ENCODE data around the gene MICALL1. TPM values are rescaled to one million over a fixed set of nuclear protein-coding genes. Genes with fewer than 3 reads are reported as not detected.
"Not testable (repeated sequence)": the region's sequence is repeated elsewhere in the genome, so short reads cannot be mapped to it uniquely, and the experiment has no call there.

The MICALL1 gene
- total RNA-seq, 1 donor from 2014 or later, result 36.4 TPM

DNA sequence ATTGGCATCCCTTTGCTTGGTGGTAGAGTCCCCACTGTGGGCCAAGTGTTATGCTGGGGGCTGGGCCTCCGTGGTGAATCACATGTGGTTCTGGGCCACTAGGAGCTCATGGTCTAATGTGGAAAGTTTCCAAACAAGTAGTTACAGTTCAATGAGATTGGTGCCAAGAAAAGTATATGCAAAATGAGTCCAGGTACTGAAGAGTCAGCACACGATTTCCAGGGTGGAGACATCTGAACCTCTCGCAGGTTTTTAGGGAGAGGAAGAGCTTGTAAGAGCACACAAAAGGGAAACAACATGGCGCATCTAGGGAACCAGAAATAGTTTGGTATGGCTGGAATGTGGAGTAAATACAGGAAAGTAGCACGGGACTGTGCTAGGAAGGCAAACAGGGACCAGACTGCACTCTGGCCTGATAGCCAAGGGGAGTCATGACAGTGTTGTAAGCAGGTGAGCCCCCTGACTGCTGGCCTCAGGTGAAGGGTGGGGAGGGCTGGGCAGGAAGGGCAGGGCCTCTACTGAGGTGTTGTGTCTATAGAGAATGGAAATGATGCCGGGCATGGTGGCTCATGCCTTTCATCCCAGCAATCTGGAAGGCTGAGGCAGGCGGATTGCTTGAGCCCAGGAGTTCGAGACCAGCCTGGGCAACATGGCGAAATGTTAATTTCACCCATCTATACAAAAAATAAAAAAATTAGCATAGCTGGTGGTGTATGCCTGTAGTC lies 60.0 kb downstream of the MICALL1 start:
- peak; percentile 15 for DNase-seq

DNA sequence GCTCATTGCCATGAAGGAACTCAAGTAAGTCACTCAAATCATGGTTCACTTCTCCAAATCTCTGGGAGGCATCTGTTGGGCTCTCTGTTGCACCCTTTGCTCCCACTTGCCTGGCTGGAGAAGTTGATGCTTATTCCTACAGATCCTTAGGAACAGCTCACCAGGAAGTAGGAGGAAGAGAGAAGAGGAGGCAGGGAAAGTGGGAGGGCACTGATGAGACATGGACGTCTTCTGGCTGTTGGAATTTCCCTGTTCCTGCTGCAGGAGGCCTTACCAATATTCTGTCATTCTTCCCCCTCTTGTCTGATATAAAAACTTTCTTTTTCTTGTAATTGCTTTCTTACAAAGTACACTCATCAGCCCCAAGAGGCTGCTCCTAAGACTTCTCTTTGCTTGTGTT lies 61.0 kb downstream of the MICALL1 start:
- DNase-seq, result no peak

DNA sequence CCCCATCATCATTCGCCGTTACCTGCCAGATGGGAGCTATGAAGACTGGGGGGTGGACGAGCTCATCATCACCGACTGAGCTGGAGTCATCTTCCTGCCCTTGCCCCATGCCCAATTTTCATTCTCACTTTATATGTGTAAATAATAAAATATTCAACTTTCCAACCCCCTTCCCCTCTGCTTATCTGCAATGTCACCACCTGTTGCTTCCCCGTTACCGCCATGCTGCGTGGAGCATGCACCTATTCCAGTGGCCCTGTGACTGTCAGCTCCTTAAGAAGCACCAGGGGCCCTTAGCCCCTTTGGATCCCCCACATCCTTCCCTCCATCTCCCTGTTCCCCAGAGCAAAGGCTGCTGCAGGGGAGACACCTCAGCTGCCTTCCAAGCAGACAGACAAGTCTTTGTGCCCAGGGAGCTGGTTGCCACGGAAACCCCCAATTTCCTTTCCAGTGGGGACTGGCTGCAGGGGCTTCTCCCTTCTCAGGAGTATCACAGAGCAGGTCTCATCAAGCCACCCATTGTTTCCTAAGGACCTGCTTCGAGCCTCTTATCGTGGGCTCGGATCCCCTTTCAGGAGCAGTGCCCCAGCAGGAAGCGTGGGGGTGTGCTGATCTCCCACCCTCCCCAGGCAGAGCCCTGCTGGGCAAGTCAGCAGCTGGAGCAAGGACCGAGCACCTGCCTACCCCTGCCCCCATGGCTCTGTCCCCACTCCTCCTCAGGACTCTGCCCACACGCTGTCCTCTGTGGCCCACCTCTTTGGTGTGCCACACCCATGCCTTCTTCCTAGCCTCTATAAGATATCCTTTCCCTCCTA lies 61.7 kb downstream of the MICALL1 start:
- DNase-seq, result no peak

DNA sequence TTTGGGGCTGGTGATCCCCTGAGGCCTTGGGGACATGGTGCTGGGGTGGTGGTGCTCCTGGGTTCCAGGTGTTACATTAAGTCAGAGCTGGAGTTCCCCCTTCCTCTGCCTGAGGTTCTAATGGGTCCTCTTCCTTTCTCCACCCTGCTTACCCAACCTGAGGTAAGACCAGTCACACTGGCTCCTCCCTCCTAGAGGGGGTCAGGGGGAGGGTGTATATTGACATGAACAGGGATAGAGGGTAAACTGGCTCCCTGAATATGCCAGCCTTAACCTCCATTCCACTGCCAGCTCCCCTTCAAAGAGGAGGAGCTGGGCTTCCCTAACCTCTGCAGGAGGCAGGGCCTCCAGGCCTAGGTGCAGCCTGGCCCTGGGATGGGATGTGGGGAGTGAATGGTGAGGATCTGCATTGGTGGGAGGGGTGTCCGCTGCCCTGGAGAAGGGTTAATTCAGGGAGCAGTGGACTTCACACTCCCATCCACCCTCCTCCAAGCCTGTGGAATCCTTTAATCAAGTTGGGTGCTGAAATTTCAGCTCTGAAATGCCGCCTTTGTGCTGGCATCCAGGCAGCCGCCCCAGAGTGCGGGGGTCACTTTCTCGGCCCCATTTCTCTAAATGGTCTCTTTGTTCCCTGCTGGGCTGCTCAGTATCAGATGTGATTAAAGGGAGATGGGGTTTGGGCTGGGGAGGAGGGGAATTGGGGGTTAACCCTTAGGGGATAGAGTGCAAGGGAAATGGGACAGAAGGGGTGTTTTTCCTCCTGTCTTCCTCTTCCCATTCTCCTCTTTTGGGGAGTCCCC lies 62.6 kb downstream of the MICALL1 start:
- no peak for DNase-seq

DNA sequence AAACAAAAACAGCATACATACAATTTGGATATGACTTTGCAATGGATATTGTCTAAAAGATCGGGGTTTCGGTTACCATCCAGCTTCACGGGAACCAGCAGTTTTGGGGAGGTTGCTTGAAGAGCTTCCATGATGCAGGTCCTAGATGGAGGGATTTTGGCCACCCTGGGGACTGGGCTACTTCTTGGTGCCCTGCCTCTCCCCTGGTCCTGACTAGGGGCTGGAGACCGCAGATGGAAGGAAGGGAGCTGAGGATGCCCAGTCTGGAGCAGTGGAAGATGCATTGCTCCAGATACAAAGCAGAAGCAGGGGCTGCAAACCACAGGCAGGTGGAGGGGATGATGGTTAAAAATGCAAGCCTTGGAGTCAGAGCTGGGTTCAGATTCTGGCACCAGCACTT lies 64.8 kb downstream of the MICALL1 start:
- no peak for DNase-seq

DNA sequence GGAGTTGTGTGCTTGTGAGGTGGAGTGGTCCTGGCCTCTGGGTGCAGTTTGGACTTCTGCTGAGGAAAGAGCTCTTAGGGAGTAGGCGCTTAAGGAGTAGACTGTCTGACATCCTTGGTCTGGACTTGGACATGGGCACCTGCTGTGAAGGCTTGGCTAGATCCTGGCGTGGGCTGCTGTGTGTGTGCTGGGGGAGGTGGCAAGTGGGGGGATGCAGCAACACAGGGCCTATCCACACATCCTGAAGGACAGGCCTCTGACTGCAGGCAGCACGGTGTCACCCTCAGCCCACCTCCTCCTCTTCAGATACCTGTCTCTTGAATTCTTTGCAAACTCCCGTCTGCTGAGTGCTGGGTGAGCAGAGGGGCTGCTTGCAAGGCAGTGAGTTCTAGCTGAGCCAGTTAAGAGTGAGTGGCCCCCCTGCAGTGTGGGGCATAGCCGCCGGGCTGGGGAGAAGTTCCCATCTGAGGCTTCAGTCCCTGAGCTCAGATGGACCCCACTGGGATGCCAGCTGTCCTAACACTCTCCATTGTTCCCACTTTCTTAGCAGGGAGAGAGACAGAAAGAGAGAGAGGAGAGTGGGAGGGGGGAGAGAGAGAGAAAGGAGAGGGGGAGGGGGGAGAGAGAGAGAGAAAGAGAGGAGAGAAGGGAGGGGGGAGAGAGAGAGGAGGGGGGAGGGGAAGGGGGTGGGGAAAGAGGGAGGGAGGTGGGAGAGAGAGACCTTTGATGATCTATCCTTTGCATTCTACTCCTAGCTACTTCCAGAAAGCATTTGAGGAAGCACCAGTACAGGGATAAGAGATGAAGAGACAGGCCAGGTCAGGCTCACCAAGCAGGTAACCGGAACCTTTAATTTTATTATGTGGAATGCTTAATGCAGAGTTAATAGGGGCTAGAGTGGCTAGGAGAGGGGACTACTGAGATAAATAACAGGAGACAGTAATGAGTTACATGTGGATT lies 65.7 kb downstream of the MICALL1 start:
- no peak for DNase-seq

DNA sequence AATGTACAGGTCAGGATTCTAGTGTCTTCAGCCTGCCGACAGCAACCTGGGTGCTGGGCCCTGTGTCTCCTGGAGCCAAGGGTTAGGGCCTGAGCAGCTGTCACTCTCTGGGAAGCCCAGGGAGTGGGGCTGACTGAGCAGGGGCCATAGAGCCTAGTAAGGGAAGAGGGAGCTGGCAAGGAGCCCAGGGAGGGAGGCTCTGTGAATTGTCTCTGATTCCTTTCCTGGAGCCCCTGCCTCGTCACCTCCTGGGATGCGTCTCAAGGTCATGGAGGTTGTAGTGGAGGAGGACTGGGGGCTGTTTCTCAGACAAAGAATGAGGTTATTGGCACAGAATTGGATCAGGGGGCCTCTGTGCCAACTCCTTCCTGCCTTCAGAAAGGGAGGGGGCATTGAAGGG lies 66.4 kb downstream of the MICALL1 start:
- DNase-seq, result peak; percentile 59

DNA sequence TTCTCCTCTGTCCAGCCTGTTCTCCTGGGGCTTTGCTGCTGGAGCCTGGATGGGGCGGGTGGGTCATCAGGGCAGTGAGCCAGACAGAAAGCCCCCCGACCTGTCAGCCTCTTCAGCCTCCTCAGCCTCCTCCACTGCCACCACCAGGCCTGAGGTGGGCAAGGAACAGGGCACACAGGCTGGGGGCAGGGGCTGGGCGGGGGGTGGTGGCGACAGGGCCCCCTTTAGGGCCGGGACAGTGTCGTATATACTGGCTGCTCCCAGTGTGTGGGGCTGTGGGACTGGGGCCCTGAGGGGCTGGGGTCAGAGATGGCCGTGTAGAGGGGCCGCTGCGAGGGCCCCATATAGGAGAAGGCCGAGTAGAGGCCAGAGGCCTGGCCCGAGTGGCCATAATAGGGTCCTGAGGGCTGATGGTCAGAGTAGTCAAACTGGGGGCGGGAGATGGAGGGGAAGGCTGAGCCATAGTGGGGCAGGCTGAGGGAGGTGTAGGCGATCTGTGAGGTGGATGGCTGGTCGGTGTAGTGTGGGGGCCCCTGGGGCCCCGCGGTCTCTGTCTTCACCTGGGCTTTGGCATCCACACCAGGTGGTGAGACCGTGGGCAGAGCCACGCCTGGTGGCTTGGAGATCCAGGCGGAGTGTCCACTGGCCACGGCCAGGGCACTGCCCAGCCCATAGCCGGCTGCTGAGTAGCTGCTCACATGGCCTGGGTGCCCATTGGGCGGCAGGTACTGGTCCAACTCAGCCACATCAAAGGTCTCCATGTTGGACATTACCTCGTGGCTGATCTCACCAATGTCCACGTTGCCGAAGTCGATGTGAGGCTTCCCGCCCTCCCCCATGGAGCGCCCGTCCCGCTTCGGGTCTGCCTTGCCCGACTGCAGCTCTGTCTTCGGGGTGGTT lies 67.4 kb downstream of the MICALL1 start:
- DNase-seq, result no peak

DNA sequence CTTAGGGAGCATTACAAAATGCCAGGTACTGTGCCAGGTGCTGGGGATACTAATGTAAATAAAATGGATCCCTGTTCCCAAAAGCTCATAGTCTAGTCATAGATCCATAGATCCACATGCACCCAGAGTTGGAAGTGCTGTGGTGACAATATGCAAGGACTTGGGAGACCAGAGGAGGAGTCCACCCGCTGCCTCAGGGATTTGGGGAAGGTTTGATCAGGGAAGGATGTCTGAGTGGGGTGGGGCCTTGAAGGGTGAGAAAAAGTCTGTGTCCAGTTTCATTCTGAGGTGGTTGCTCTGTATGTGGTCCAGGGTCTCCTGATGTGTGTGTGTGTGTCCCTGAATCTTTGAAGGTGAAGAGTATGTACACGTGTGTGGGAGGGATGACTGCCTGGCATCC lies 69.1 kb downstream of the MICALL1 start:
- DNase-seq, result no peak

DNA sequence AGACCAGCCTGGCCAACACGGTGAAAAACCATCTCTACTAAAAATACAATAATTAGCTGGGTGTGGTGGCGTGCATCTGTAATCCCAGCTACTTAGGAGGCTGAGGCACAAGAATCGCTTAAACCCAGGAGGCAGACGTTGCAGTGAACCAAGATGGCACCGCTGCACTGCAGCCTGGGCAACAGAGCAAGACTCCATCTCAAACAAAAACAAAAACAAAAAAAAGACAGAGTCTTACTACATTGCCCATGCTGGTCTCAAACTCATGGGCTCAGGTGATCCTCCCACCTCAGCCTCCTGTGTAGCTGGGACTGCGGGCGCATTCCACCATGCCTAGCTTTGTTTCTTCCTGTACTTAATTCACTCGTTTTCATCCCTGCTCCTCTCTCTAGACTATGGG lies 69.9 kb downstream of the MICALL1 start:
- not testable (repeated sequence) for DNase-seq

DNA sequence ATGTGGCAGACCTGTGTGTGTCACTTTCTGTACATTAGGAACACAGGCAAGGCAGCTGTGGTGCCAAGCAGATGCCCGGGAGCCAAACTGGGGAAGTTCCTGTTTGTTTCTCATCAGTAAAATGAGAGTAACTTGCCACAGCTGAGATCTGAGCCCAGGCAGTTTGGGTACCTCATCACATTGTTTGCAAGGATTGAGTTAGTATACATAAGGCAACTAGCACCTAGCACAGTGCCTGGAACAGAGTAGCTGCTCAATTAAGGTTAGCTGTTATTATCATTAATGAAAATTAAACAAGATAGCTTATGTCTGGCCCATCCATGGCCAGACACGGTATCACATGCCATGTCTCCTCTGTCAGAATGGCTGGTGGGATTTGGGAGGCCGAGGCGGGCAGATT lies 70.5 kb downstream of the MICALL1 start:
- DNase-seq, result no peak

DNA sequence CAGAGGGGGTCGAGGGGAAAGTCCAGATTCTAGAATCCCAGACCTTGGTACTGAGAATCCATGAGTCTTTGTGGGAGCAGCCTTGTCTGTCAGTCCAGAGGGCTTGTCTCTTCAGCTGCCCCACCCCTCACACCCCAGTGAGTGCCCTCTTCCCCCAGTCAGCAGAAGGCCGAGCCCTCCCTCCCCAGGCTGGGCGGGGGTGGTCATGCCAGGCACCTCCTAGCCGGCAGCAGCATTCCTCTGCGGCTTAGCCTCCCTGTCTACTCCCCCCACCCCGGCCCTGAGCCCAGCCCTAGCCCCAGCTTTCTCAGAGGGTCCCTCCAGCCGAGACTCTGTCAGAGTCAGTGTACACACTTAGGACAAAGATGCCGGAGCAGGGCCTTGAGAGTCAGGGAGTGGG lies 73.7 kb downstream of the MICALL1 start:
- DNase-seq, result no peak

DNA sequence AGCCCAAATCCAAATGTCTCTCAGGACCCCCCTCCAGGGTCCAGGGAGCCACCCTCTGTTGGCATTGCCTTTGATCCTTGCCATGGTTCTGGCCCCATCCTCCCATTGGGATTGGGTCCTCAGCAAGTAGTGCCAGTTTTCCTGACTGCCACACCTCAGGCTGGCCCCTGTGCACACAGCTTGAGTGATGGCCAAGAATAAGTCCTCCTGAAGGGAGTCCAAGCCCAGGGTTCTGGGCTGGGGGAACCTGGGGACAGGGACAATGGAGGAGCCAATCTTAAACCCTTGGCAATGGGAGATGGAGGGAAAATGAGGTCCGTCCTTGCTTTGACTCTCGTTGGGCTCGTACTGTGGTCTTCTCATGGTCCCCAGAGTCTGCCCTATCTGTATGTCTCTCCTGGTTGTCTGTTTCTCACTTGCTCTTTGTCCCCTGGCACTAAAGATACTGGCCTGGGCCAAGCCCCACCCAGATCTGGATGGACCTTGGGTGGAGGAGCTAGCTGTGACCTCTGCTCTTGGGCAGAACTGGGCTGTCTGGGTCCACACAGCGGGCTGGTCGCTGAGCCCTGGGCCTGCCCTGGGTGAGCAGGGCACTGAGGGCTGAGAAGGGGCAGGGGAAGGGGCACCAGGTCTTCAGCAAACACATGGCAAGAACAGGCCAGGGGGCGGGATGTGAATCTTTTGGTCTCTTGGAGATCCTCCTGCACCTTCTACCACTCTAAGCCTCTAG lies 75.3 kb downstream of the MICALL1 start:
- DNase-seq, result no peak

DNA sequence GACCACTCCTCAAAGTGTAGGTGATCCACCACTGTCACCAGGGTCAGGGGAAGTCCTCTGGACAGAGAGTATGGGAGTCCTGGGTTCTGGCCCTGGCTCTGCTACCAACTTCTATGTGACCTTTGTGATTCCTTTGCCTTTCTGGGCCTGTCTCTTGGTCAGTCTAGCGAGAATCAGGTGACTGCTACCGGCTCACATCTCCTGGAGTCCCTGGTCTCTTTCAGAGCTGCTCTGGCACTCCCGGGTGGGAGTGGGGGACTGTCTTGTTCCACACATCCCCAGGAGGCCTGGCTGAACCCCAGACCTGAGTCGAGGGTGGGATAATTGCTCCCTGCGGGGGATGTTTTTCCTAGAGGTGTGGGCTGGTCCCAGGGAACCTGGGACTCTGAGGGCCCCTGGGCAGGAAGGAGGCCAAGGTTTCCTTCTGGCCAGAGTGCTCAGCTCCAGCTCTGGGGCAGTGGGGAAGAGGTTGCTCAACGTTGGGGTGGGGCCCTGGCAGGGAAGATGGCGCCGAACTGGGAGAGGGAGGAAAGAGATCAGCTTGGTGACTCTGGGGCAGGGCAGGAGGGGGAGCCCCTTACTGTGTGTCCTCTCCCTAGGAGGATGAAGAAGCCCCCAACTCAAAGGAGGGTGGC lies 76.2 kb downstream of the MICALL1 start:
- no peak for DNase-seq

DNA sequence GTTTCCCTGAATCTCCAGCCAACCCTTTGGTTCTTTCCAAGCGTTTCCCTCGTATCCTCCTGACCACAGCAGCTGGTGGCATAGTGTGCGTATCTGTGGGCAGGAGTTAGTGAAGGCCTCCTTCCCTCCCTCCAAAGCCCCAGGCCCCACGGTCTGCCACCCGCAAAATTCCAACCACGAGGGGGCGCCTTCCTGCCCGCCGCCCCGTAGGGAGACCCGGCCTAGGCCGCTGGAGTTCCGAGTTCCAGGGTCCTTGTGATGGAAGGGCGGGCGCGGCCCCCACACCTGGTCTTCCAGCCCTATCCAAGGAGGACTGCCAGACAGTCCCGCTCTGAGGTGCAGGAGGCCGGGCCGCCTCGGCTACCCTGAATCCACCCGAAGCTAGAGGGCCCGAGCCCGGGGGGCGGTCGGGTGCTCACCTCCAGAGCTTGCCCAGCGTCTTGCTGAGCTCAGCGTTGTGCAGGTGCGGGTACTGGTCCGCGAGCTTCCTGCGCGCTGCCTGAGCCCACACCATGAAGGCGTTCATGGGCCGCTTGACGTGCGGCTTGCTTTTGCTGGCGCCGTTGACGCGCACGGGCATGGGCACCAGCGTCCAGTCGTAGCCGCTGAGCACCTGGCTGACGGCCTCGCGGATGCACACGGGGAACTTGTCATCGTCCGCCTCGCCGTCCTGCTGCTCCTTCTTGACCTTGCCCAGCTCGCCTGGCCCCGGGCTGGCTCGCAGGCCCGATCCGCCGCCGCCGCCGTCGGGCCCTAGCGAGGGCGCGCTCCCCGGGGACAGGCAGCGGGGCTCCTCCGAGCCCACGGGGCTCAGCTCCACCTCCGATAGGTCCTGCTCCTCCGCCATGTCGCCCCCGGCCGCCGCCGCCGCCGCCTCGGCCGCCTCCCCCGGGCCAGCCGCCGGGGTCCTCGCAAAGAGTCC lies 77.1 kb downstream of the MICALL1 start:
- DNase-seq, result no peak

DNA sequence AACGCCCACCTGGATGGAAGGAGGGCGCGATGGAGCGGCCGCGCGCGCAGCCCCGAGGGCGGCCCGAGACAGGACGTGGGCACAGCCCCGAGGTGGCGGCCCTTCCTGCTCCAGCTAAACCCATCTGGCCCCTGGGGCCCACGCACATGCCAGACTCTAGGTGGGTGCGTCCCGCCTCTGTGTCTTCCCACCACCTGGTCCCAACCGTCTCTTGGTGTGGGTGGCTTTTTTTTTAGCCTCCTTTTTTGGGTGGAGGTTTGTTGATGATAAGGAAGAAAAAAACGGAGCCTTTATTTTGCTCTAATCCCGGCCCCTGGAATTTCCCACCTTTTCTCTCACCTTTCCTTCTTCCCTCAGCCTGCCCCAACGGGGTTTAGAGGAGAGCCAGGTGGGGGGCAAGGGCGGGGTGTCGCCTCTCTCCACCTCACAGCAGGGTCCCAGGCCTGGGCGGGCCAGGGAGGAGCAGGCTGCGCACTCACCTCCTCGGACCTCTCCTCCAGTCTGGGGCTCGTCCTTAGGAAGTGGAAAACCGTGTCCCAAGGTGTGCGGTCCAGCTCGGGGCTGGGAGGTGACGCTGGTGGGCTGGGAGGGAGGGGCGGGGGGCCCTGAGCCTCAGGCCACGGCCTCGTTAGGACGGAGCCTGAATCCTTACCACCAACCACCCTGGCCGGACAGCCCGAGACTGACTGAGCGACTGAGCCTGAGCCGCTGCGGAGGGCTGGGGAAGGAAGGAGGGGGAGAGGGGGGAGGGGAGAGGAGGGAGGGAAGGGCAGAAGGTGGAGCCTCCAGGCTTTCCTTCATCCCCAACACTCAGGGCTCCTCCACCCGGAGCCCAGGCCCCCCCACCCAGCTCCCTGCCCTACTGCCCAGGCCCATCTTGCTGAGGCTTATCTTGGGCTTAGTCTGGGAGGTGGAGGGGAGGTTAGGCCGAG lies 78.0 kb downstream of the MICALL1 start, which contains the start of gene SOX10:
Gene SOX10, minus strand, starts transcription at position 696 of the 932 bp plus-strand sequence. CDS start 771 bp downstream, outside the sequence.
- no peak for DNase-seq

DNA sequence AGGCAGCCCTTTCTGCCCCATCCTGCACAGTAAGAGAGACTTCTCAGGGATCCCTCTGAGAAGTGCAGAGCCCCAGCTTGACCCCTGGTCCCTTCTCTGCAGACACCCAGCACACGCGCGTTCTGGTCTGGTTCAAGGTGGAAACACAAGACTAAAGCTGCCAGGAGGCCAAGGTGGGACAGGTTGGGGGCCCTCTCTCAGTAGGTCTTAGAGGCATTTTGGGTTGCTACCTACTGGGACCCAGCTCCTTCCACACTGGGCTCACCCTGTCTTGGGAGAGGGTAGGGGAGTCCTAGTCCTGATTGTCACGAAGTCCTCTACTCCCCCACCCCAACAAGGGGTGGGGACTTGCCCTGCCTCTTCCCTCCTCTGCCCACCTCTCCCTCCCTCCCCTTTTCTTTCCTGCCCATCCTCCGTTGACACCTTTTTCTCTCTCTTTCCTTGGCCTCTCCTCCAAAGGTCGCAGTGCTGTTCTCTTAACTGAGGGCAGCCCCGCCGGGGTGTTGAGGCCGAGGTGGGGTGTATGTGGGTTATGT lies 79.0 kb downstream of the MICALL1 start:
- DNase-seq, result no peak
